Measurements from ENCODE around the gene STOML2. TPM values are rescaled to one million over a fixed set of nuclear protein-coding genes. Genes with fewer than 3 reads are reported as not detected.

Gene STOML2
- total and polyA plus RNA-seq, 2 experiments from 2014 or later: 114 to 210 TPM

GRCh38 chr9:35103660-35104191 is 795 bp upstream of the STOML2 start (continued):
- TF ChIP-seq, protein P1, sequence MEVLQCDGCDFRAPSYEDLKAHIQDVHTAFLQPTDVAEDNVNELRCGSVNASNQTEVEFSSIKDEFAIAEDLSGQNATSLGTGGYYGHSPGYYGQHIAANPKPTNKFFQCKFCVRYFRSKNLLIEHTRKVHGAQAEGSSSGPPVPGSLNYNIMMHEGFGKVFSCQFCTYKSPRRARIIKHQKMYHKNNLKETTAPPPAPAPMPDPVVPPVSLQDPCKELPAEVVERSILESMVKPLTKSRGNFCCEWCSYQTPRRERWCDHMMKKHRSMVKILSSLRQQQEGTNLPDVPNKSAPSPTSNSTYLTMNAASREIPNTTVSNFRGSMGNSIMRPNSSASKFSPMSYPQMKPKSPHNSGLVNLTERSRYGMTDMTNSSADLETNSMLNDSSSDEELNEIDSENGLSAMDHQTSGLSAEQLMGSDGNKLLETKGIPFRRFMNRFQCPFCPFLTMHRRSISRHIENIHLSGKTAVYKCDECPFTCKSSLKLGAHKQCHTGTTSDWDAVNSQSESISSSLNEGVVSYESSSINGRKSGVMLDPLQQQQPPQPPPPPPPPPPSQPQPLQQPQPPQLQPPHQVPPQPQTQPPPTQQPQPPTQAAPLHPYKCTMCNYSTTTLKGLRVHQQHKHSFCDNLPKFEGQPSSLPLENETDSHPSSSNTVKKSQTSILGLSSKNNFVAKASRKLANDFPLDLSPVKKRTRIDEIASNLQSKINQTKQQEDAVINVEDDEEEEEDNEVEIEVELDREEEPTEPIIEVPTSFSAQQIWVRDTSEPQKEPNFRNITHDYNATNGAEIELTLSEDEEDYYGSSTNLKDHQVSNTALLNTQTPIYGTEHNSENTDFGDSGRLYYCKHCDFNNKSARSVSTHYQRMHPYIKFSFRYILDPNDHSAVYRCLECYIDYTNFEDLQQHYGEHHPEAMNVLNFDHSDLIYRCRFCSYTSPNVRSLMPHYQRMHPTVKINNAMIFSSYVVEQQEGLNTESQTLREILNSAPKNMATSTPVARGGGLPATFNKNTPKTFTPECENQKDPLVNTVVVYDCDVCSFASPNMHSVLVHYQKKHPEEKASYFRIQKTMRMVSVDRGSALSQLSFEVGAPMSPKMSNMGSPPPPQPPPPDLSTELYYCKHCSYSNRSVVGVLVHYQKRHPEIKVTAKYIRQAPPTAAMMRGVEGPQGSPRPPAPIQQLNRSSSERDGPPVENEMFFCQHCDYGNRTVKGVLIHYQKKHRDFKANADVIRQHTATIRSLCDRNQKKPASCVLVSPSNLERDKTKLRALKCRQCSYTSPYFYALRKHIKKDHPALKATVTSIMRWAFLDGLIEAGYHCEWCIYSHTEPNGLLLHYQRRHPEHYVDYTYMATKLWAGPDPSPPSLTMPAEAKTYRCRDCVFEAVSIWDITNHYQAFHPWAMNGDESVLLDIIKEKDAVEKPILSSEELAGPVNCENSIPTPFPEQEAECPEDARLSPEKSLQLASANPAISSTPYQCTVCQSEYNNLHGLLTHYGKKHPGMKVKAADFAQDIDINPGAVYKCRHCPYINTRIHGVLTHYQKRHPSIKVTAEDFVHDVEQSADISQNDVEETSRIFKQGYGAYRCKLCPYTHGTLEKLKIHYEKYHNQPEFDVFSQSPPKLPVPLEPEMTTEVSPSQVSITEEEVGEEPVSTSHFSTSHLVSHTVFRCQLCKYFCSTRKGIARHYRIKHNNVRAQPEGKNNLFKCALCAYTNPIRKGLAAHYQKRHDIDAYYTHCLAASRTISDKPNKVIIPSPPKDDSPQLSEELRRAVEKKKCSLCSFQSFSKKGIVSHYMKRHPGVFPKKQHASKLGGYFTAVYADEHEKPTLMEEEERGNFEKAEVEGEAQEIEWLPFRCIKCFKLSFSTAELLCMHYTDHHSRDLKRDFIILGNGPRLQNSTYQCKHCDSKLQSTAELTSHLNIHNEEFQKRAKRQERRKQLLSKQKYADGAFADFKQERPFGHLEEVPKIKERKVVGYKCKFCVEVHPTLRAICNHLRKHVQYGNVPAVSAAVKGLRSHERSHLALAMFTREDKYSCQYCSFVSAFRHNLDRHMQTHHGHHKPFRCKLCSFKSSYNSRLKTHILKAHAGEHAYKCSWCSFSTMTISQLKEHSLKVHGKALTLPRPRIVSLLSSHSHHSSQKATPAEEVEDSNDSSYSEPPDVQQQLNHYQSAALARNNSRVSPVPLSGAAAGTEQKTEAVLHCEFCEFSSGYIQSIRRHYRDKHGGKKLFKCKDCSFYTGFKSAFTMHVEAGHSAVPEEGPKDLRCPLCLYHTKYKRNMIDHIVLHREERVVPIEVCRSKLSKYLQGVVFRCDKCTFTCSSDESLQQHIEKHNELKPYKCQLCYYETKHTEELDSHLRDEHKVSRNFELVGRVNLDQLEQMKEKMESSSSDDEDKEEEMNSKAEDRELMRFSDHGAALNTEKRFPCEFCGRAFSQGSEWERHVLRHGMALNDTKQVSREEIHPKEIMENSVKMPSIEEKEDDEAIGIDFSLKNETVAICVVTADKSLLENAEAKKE (CRISPR knock-in tag; IDR thresholded peaks at IDR 0.05): no peak
- TF ChIP-seq, protein P2, sequence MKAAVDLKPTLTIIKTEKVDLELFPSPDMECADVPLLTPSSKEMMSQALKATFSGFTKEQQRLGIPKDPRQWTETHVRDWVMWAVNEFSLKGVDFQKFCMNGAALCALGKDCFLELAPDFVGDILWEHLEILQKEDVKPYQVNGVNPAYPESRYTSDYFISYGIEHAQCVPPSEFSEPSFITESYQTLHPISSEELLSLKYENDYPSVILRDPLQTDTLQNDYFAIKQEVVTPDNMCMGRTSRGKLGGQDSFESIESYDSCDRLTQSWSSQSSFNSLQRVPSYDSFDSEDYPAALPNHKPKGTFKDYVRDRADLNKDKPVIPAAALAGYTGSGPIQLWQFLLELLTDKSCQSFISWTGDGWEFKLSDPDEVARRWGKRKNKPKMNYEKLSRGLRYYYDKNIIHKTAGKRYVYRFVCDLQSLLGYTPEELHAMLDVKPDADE (IDR thresholded peaks at IDR 0.05): no peak

DNA sequence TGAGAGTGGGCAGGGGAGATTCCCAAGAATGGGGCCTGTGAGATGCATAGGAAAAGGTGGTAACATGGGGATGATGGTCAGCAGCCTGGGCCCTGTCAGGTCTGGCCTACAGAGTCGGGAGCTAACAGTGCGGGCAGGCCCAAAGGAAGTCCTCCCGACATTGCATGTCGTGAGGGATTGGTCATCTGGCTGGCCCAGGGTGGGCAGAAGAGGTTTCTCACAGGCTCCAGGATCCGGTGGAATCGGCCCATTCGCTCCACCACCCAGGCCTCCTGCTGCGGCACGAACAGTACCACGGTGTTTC is 514 bp downstream of the STOML2 start:
- Mint-ChIP-seq H3K27me3 (ENCODE audit: insufficient read depth, low read depth, poor library complexity) (peaks cover 24% of the 10 kb centered on the region), H3K27ac (peak overlapping the region; percentile 99), H3K4me3 (peak overlapping the region; percentile 96), H3K4me1 (peaks cover 18% of the 10 kb centered on the region), H3K36me3 (ENCODE audit: low read depth) (peaks cover 43% of the 10 kb centered on the region), H3K9me3 (no peaks in the 10 kb centered on the region; the same call in 2 of the 3 replicates)
- Histone ChIP-seq H3K36me3 (ENCODE audit: insufficient read depth) (peaks cover 3% of the 10 kb centered on the region; the same call in 1 of the 2 replicates), H3F3A (replicated peaks; ENCODE audit: low read depth) (peaks cover 7% of the 10 kb centered on the region), H3K9me2 (ENCODE audit: insufficient read depth) (no peaks in the 10 kb centered on the region), H3K27me3 (ENCODE audit: insufficient read depth) (no peaks in the 10 kb centered on the region), H3K4me2 (peak overlapping the region; percentile 92), H3K79me2 (replicated peaks; ENCODE audit: insufficient read depth) (peaks cover 17% of the 10 kb centered on the region), H3K4me1 (ENCODE audit: insufficient read depth) (peaks cover 11% of the 10 kb centered on the region), H3K27ac (ENCODE audit: low read depth) (peak overlapping the region; percentile 70), H4K20me1 (replicated peaks; ENCODE audit: insufficient read depth) (no peaks in the 10 kb centered on the region), H2AFZ (peak overlapping the region; percentile 77; the same call in 1 of the 2 replicates), H3K4me3 (peak overlapping the region; percentile 74)
- ATAC-seq: no peak
- DNase-seq (ENCODE audit: low spot score): peak; percentile 34
- TF ChIP-seq STAT1 (IDR thresholded peaks at IDR 0.05; ENCODE audit: unreplicated experiment) (no peak), POLR2AphosphoS5 (IDR thresholded peaks at IDR 0.05; ENCODE audit: low read depth) (no peak), ZNF331 (CRISPR knock-in tag; IDR thresholded peaks at IDR 0.05; ENCODE audit: low read depth) (no peak), NANOG (IDR thresholded peaks at IDR 0.05; ENCODE audit: borderline replicate concordance) (no peak), JUNB (IDR thresholded peaks at IDR 0.05; ENCODE audit: unreplicated experiment) (no peak)
- TF ChIP-seq, protein P1 (CRISPR knock-in tag; IDR thresholded peaks at IDR 0.05): no peak
- TF ChIP-seq, protein P2 (IDR thresholded peaks at IDR 0.05): no peak
